OCI-LY3 (cell line): Measurements from ENCODE around the gene TEAD3.
"Not testable (repeated sequence)": the region's sequence is repeated elsewhere in the genome, so short reads cannot be mapped to it uniquely, and the experiment has no call there.

Source experiments
- H2AFZ ChIP-seq: fragments of 200-600, 300-600 bp; shearing (Covaris generic); 2 replicates; pipeline ENCODE4 v1.6.0; 2014; ENCODE audit warnings: antibody characterized with exemption, low read depth, low read length
- H3K27ac ChIP-seq: fragments of 200-600, 300-600 bp; sonication (generic); 2 replicates; pipeline ENCODE4 v1.5.1; 2014; ENCODE audit warnings: mild to moderate bottlenecking, low read length, moderate library complexity, mixed read lengths
- H3K27me3 ChIP-seq: fragments of 200-600, 300-600 bp; sonication (generic); 2 replicates; pipeline ENCODE4 v1.6.1; 2014; ENCODE audit warnings: low read depth, low read length, mixed read lengths
- H3K36me3 ChIP-seq: fragments of 200-600, 300-600 bp; sonication (generic); replicated peaks from 2 replicates; pipeline ENCODE3; 2014; ENCODE audit warnings: low read depth, low read length, mixed read lengths
- H3K4me1 ChIP-seq: fragments of 300-600, 200-600 bp; sonication (generic); 2 replicates; pipeline ENCODE4 v1.6.1; 2014; ENCODE audit warnings: low read length, mixed read lengths
- H3K4me2 ChIP-seq: fragments of 200-600, 300-600 bp; sonication (generic); 2 replicates; pipeline ENCODE4 v1.6.1; 2014; ENCODE audit warnings: low read length, mixed read lengths
- H3K4me3 ChIP-seq: fragments of 300-600, 200-600 bp; sonication (generic); 2 replicates; pipeline ENCODE4 v1.5.1; 2014; ENCODE audit warnings: antibody characterized with exemption, mild to moderate bottlenecking, low read length, moderate library complexity
- H3K79me2 ChIP-seq: fragments of 300-600, 200-600 bp; shearing (Covaris generic); 2 replicates; pipeline ENCODE4 v1.6.1; 2014; ENCODE audit warnings: mild to moderate bottlenecking, low read length, mixed read lengths
- H3K9ac ChIP-seq: fragments of 300-600, 200-600 bp; shearing (Covaris generic); 2 replicates; pipeline ENCODE4 v1.6.0; 2014; ENCODE audit warnings: mild to moderate bottlenecking, low read length, moderate library complexity
- H3K9me3 ChIP-seq: fragments of 200-600, 300-600 bp; shearing (Covaris generic); 2 replicates; pipeline ENCODE4 v1.6.1; 2014; ENCODE audit warnings: low read length, mixed read lengths; ENCODE audit not compliant: insufficient read depth
- H4K20me1 ChIP-seq: fragments of 200-600, 300-600 bp; sonication (generic); 2 replicates; pipeline ENCODE4 v1.6.1; 2016; ENCODE audit warnings: low read length, mixed read lengths; ENCODE audit not compliant: insufficient read depth
- CTCF ChIP-seq: fragments of 200-600, 300-600 bp; sonication (generic); IDR thresholded peaks from 2 replicates; pipeline ENCODE4 v1.5.1; 2014; ENCODE audit warnings: antibody characterized with exemption, low read length, low read depth
- EZH2phosphoT487 ChIP-seq: fragments of 200-600 bp; shearing (Covaris generic); IDR thresholded peaks from 2 replicates; pipeline ENCODE4 v1.6.1; 2018; ENCODE audit warnings: antibody characterized with exemption, mixed run types, low read depth

Gene TEAD3

GRCh38 chr6:35441642-35442041, 55.2 kb downstream of the TEAD3 start:
- TF ChIP-seq EZH2phosphoT487, result no peak
- TF ChIP-seq CTCF, result no peak
- Histone ChIP-seq H3K27ac (no peak overlapping the region), H3K4me2 (no peak overlapping the region), H3K79me2 (no peaks in the 10 kb centered on the region), H3K9me3 (no peaks in the 10 kb centered on the region), H2AFZ (no peak overlapping the region), H3K36me3 (no peaks in the 10 kb centered on the region), H4K20me1 (no peaks in the 10 kb centered on the region), H3K9ac (no peak overlapping the region), H3K27me3 (no peaks in the 10 kb centered on the region), H3K4me3 (no peak overlapping the region), H3K4me1 (no peaks in the 10 kb centered on the region)

GRCh38 chr6:35441205-35441604, 55.7 kb downstream of the TEAD3 start:
- H2AFZ ChIP-seq, result no peak overlapping the region
- no peak overlapping the region for H3K9ac ChIP-seq
- H4K20me1 ChIP-seq, result no peaks in the 10 kb centered on the region
- no peaks in the 10 kb centered on the region for H3K27me3 ChIP-seq
- no peak overlapping the region for H3K4me3 ChIP-seq
- H3K27ac ChIP-seq, result no peak overlapping the region
- no peaks in the 10 kb centered on the region for H3K36me3 ChIP-seq
- TF ChIP-seq CTCF (no peak), EZH2phosphoT487 (no peak)
- H3K4me2 ChIP-seq, result no peak overlapping the region
- no peaks in the 10 kb centered on the region for H3K4me1 ChIP-seq
- H3K9me3 ChIP-seq, result no peaks in the 10 kb centered on the region
- H3K79me2 ChIP-seq, result no peaks in the 10 kb centered on the region

GRCh38 chr6:35439308-35439707, 57.6 kb downstream of the TEAD3 start:
- no peak overlapping the region for H3K9ac ChIP-seq
- H3K4me3 ChIP-seq, result no peak overlapping the region
- no peak overlapping the region for H2AFZ ChIP-seq
- no peaks in the 10 kb centered on the region for H3K79me2 ChIP-seq
- H3K4me2 ChIP-seq, result no peak overlapping the region
- H3K27ac ChIP-seq, result no peak overlapping the region
- H3K36me3 ChIP-seq, result no peaks in the 10 kb centered on the region
- no peaks in the 10 kb centered on the region for H4K20me1 ChIP-seq
- H3K9me3 ChIP-seq, result no peaks in the 10 kb centered on the region
- H3K4me1 ChIP-seq, result no peaks in the 10 kb centered on the region
- H3K27me3 ChIP-seq, result no peaks in the 10 kb centered on the region
- no peak for TF ChIP-seq EZH2phosphoT487

GRCh38 chr6:35438378-35439065, 58.4 kb downstream of the TEAD3 start:
- not testable (repeated sequence) for H3K4me1 ChIP-seq, H3K27ac ChIP-seq, H2AFZ ChIP-seq, H4K20me1 ChIP-seq, H3K4me2 ChIP-seq, H3K9ac ChIP-seq, H3K27me3 ChIP-seq, H3K4me3 ChIP-seq, H3K9me3 ChIP-seq, H3K36me3 ChIP-seq, H3K79me2 ChIP-seq

- H3K9me3 ChIP-seq, result no peaks in the 10 kb centered on the region
- H3K4me1 ChIP-seq, result no peaks in the 10 kb centered on the region
- H3K27ac ChIP-seq, result no peak overlapping the region
- H3K4me3 ChIP-seq, result no peak overlapping the region
- no peaks in the 10 kb centered on the region for H3K27me3 ChIP-seq
- no peaks in the 10 kb centered on the region for H4K20me1 ChIP-seq
- H3K36me3 ChIP-seq, result no peaks in the 10 kb centered on the region
- TF ChIP-seq CTCF (no peak), EZH2phosphoT487 (no peak)
- H3K9ac ChIP-seq, result no peak overlapping the region
- no peaks in the 10 kb centered on the region for H3K79me2 ChIP-seq
- no peak overlapping the region for H3K4me2 ChIP-seq
- H2AFZ ChIP-seq, result no peak overlapping the region
These were observed 60.6 kb downstream of the TEAD3 start for GRCh38 chr6:35436071-35436857.
